ENCODE measurements around the gene PRND.

- TF ChIP-seq EP300 (IDR thresholded peaks at IDR 0.05; ENCODE audit: borderline replicate concordance) (no peak), CEBPB (IDR thresholded peaks at IDR 0.05) (no peak), CREB1 (IDR thresholded peaks at IDR 0.05; ENCODE audit: low read depth) (no peak), FOXM1 (IDR thresholded peaks at IDR 0.05; ENCODE audit: borderline replicate concordance, low read depth) (no peak), YY1 (IDR thresholded peaks at IDR 0.05; ENCODE audit: low read depth) (no peak), RAD21 (IDR thresholded peaks at IDR 0.05; ENCODE audit: low read depth) (no peak), ZBTB7A (IDR thresholded peaks at IDR 0.05; ENCODE audit: low read depth) (no peak), TAF1 (IDR thresholded peaks at IDR 0.05; ENCODE audit: low read depth) (no peak), USF1 (IDR thresholded peaks at IDR 0.05) (no peak), NFIC (IDR thresholded peaks at IDR 0.05) (no peak), REST (IDR thresholded peaks at IDR 0.05; ENCODE audit: low read depth) (no peak)
Observed at GRCh38 chr20:4717816-4718570, 3.7 kb upstream of the PRND start.

All from Ishikawa (cell line).